Left cardiac atrium (tissue), 2 donors: ENCODE results near the gene CPXM1. TPM values are rescaled to one million over a fixed set of nuclear protein-coding genes. Genes with fewer than 3 reads are reported as not detected.

Experiments used
- total RNA-seq, 2 donors: library from RNA; stranded (reverse); fragmentation: NEBNext Ultra II Directional; extraction: Animal tissue kit (Norgen Biotek cat#: 25700); gene quantifications; one replicate each; pipeline ENCODE4 v1.2.1, GENCODE V29; 2021
- donor health status: DM: no; HTN: yes; CAD: no; lungs with severe emphysema.
- donor health status: DM: yes; HTN: yes; CAD: no.

Gene CPXM1
- total RNA-seq, 2 donors from 2014 or later = 4.3 to 8.7 TPM

Other genes starting within 250 kb of the CPXM1 start
- gene NOP56, start 148.0 kb downstream of the CPXM1 start, total RNA-seq = 10 to 100 TPM; 63.3 to 91.3 TPM
- 100 to 1,000 TPM; 149 to 166 TPM for gene IDH3B, start 136.4 kb downstream of the CPXM1 start, total RNA-seq
- 1 to 10 TPM; 4.4 to 6.5 TPM for gene EBF4, start 107.8 kb downstream of the CPXM1 start, total RNA-seq
- not detected for gene C20orf141, start 14.4 kb upstream of the CPXM1 start, total RNA-seq
- gene TMEM239, start 15.7 kb upstream of the CPXM1 start, total RNA-seq = not detected
- 10 to 100 TPM; 13.0 to 18.0 TPM for gene PCED1A, start 40.0 kb upstream of the CPXM1 start, total RNA-seq
- 10 to 100 TPM; 22.1 to 24.4 TPM for gene VPS16, start 40.1 kb upstream of the CPXM1 start, total RNA-seq
- 10 to 100 TPM; 35.4 to 38.6 TPM for gene PTPRA, start 72.9 kb upstream of the CPXM1 start, total RNA-seq
- gene GNRH2, start 243.0 kb upstream of the CPXM1 start, total RNA-seq = not detected
- 10 to 100 TPM; 42.7 to 42.8 TPM for gene MRPS26, start 245.4 kb upstream of the CPXM1 start, total RNA-seq